GM10847 (cell line): ENCODE data around the gene BAAT.

Source experiments
- POLR2A ChIP-seq: IDR thresholded peaks from 2 replicates; pipeline ENCODE4 v1.6.1; 2011; ENCODE audit not compliant: insufficient read length; ENCODE audit errors: extremely low read depth

The BAAT gene

DNA sequence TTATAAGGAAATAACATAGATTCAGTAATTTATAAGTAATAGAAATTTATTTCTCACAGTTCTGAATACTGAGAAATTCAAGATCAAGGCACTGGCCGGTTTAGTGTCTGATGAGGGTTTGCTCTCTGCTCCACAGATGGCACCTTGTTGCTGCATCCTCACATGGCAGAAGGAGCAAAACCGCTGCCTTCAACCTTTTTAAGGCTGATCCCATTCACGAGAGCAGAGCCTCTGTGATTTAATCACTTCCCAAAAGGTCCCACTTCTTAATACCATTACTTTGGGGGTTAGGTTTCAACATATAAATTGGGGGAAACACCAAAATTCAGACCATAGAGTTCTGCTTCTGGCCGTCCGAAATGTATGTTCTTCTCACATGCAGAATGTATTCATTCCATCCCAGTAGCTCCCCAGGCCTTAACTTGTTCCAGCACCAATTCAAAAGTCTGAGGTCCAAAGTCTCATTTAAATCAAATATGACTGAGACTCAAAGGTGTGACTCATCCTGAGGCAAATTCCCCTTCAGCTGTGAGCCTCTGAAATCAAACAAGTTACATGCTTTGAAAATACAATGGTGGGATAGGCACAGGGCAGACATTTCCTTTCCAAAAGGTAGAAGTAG is 30.6 kb downstream of the BAAT start:
- TF ChIP-seq POLR2A = no peak

DNA sequence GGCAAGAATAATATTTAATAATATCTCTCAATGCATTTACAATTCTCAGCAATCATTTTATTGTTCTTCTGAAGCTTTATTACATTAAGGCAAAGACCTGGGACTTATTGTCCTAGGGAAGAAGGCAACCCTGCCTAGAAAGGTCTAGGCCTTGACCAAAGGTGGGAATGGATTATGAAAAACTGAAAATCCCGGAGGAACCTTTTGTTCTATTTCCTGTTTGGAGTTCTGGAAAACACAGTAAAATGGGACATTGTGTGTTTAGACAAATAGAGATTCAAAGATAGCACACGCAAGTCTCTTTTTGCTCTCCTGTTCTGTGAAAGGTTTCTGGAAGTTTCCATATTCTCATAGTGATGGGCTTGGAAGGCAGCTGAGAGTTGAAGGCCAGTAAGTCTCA is 31.1 kb downstream of the BAAT start:
- TF ChIP-seq POLR2A = no peak

DNA sequence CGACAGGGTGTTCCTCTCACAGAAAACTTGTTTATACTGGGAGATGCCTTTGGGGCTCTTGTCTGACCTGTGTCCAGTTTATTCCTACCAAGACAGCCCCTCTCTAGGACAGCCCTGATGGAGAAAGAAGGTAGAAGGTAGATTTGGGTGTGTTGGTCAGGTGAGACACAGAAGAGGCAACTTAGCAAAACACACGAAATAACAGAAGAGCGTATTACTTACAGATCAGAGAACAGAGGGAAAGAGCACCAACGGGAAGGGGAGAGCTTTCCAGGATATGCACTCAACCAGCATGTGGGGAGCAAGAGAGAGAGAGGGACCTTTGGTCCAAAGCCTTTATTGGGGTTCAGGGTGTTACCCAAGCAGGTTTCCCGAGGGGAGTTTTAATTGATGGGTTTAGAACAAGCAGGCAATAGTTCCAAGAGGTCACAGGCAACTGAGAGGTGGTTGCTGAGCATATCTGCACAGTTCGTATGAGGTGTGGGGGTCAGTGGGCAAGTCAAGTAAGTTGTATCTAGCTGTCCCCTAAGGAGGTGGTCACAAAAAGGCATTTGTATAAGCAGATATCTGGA is 31.8 kb downstream of the BAAT start:
- no peak for TF ChIP-seq POLR2A

DNA sequence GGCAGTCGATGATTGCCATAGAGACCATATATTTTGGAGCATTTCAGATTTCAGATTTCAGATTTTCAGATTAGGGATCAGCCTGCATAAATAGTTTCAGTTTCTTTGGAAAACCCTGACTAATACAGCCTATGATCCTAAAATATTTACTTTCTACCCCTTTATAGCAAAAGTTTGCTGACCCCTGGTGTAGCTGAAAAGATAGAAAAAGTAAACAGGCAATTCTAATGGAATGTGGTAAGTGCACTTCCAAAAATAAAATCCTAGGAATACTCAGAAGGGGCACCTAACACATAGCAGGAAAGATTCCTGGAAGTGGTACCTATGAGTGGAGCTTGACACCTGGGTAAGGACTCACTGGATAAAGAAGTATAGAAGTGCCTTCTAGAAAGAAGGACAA is 34.5 kb downstream of the BAAT start:
- TF ChIP-seq POLR2A = no peak

DNA sequence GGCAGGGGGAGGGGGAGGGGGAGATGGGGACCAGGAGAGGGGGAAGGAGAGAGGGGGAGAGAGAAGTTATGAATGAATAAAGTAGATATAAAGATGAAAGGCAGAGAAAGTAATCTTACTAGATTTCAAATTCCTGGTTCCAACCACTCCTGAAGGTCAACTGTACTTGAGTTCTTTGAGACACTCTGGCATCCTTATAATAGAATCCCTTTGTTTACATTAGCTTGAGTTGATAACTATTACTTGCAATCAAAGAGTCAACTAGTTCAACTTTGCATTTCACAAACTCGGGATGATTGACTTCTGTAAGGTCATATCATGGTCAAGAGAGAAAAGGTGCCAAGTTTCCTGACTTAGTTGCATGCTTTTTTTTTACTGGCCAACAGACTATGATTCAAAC is 42.2 kb downstream of the BAAT start:
- no peak for TF ChIP-seq POLR2A

DNA sequence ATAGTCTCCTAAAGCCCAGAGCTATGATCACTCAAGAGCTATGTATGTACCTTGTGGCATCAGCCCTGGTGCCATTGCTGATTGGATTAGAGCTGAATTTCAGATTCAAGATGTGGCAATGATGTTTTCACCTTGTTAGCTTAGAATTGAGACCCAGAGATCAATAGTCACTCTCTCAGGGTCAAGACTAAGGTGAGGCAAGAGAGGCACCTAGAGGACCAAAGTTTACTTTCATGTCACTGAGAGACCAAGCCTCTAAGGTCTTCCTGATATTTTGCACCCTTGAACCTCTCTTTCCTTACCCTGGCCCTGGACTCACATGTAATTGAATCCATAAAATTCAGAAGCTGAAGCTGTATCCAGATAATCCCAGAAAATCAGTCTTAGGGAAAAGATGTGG is 42.8 kb downstream of the BAAT start:
- no peak for TF ChIP-seq POLR2A

DNA sequence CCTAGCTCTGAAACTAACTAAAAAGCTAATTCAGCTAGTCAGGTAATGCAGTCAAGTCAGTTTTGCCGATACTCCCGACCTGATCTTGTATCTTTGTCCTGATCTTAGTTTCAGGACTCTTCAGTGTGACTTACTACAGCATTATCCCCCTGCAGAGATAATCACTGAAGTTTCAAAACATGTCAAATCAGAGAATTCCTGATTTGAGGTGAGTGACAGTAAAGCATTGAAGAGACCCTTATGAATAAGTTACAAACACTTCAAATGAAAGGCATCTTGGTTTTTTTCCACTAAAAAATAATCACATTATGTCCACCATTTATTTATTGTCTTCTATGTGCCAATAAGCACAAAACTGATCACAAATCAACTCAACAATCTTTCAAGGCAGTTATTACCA is 47.6 kb downstream of the BAAT start:
- TF ChIP-seq POLR2A = no peak

DNA sequence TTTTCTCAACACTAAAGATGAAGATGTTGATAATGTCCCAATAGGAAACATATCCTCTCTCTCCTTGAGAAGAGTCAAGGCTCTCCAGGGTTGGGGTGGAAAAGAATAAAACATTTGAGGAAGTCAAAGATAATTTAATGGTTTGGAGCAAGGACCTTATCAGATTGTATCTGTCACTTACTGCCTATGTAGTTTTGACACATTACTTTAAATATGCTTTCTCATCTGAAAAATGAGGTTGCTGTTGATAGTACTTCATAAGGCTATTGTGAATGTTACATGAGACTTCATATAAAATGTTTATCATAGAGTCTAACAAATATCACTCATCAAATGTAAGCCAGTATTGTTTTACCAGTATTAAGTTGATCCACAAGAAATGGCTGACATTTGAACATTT is 48.7 kb downstream of the BAAT start:
- TF ChIP-seq POLR2A = no peak

DNA sequence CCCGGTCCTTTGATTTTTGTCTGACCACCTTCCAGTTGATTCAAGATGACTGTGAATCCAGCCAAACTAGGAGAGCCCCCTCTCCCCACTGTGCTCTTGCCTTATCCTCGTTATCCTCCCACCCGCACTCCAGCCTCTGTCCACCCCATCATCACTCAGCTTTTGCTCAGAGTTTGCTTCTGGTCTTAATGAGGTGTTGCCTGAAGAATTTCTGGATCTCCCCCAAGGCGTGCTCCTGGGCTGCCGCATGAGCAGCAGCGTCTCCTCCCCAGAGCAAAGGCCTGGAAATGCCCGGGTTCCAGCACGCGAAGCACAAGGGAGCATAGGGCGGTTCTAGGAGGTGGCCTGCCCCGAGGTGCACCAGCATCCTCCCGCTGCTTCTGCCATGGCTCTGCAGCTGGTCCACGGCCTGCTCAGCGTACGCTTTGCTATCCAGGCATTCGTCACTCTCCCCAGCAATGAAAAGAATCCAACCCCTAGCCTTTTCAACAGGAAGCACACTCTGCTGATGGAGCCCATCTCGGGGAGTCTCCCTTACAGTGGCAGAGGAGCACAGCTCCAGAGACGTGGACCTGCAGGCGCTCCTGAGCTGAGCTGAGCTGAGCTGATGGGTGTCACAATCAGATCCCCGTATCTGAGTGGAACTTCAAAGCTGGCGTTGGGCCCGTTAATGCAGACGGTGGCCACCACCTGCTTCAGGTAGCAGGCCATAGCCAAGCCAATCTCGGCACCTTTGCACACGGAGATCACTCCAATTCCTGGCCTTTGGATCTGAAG is 50.7 kb downstream of the BAAT start:
- TF ChIP-seq POLR2A = no peak

DNA sequence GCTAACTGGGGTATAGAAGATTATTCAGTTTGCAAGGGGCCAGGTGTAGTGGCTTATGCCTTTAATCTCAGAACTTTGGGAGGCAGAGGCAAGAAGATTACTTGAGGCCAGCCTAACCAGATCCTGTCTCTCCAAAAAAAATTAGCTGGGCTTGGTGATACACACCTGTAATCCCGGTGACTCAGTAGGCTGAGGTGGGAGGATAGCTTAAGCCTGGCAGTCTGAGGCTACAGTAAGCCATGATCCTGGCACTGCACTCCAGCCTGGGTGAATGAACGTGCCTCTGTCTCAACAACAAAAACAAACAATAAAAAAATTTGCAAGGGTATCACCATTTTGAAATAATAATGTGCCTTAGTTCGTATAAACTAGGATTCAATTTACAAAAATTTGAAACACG is 51.3 kb downstream of the BAAT start:
- TF ChIP-seq POLR2A = no peak

DNA sequence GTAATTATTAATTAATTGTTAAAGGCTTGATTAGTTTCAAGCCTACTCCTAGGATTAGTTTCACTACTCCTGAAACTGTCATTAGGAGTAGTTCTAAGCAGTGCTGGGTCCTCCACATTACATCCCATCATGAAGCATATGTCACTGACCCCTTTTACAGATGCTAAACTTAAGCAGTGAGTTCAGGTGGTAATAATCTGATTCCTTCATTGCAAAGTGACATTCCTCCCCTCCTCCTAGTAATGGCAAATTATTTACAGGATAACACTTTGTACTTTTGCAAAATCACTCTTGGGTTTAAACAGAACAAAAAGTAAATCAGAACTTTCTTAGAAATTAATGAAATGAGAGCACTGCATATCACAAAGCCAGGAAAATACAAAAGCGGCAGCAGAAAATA is 52.4 kb downstream of the BAAT start:
- TF ChIP-seq POLR2A = no peak

DNA sequence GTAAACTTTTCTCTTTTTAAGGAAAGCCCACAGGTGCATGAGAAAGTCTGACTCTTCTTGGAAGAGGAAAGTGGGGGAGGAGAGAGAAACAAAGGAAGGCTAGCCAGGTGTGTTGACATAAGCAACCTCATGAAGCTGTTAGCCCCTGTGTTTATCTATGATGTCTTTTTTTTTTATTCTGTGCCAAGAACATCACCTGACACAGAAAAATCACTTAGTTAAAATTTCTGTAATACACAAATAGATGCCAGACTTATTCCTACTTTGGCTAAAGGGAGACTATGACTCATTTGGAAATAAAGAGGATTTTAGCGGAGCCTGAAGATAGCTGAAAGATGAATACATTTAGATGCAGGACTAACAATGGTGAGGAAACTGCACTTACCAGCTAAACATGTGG is 58.3 kb downstream of the BAAT start:
- TF ChIP-seq POLR2A = no peak

DNA sequence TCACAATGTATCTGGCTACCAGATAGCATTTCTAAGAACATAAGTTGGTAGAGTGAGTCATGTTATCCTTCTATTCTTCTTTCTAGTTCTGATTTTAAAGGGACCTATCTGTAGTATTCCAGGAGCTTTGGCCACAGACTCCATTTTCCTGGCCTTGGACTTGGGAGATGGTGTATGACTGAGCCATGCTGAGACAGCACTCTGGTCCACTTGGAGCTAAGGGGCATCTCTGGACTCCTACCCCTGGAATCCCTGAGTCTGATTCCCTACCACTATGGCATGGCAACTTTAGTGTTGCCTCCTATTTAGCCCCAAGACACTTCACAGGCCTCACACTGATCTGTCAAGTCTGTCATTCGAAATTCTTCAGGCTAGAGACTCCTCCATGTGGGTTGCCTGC is 58.8 kb downstream of the BAAT start:
- TF ChIP-seq POLR2A = no peak

DNA sequence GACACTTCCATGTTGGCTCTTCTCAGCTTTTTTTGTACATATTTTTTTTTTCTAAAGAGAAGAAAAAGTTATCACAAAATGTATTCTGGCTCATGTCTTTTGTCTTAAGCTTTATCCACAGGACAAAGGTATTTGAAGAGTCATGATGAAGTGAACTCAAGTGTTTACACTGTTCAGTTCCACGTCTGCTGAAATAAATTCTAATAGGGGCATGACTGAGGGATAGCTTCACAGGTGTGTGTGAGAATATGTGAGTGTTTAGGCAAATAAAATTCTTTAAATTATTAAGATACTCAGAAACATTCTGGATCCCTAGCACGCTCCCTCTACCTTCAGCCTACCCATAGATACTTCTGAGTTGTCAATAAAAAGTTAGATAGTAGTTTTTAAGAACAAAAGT is 59.8 kb downstream of the BAAT start:
- TF ChIP-seq POLR2A = no peak

DNA sequence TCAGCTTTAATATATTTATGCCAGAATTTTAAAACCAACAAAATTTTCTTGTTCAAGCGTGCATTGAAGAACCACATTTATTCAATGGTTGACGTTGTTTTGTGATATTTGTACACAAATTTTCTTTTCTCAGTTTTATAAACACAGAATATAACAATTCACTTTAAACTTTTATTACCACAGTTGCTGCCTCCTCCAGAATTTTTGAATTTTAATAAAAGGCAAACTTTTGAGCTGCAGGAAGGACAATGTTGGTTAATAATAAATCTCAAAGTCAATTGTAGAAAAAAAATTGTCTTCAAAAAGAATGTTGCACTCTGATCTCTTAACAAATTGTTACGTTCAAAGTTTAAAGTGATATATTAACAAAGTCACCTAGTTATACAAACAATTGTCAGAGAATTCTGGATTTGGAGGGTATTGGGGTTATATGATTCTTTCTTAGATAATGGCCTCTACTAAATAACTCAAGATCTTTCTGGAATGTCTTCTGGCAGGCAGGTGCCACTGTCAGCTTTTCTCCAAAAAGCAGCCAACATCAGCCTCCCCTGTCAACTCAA is 60.5 kb downstream of the BAAT start:
- TF ChIP-seq POLR2A = no peak

DNA sequence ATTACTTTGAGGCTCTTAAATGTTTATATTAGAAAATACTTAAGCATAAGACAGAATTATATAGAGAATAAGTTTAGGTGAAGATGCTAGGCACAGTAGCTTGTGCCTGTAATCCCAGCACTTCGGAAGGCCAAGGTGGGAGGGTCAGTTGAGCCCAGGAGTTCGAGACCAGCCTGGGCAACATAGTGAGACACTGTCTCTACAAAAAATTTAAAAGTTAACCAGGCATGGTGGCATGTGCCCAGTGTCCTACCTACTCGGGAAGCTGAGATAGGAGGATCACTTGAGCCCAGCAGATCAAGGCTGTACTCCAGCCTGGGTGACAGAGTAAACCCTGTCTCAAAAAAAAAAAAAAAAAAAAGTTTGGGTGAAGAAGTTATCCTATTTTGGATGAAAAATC is 61.7 kb downstream of the BAAT start:
- no peak for TF ChIP-seq POLR2A

DNA sequence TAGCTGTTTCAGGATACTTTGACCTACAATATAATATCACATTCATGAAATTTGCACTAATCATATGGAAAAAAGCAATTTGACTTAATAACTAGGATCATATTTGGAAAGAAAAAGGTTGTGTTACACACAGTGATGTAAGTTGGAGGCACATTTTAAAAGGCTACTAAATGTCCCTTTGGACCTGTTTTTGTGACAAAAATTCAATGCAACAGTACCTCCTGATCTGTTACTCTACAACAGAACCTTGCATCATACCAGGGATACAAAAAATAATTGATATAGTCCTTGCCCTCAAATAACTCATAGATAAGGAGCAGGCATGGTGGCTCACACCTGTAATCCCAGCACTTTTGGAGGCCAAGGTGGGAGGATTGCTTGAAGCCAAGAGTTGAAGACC is 67.1 kb downstream of the BAAT start:
- no peak for TF ChIP-seq POLR2A

DNA sequence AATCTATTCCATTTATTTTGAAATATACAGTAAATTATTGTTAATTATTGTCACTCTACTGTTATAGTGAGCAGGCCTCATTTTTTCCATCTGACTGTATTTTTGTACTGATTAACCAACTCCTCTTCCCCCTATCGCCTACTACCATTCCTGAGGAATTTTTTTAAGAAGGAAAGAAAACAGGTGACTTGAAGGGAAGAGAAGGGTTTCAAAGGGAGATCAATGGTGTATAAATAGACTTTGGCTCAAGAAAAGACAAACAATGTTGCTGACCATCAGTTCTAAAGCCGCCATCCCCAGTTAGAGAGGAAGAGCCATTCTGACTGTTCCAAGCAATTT is 69.7 kb downstream of the BAAT start:
- no peak for TF ChIP-seq POLR2A
